A549 treated with CORT108297 at 1 μM for 4 hours (cell line): Measurements from ENCODE around the gene FADS6. TPM values are rescaled to one million over a fixed set of nuclear protein-coding genes. Genes with fewer than 3 reads are reported as not detected.

Source experiments
- total RNA-seq: library from RNA; stranded (reverse); fragments of 200-300 nt; extraction: Qiagen RNA extraction; gene quantifications from 5 replicates; pipeline ENCODE4 v1.2.3, GENCODE V29; 2022

FADS6 gene
- 0.06 to 0.12 TPM in 2 of 5 replicates, not detected in the others for total RNA-seq

GRCh38 chr17:74892974-74893911 lies at the start of gene FADS6:
TSS of gene FADS6 (minus strand) at chr17:74893633. CDS start at chr17:74893595, 38 bp downstream.

GRCh38 chr17:74935585-74936469 lies 42.4 kb upstream of the FADS6 start, which contains the start of gene OTOP3:
TSS of gene OTOP3 (plus strand) at chr17:74935898. CDS start at chr17:74935922, 24 bp downstream.

GRCh38 chr17:74924250-74924948 lies 31.0 kb upstream of the FADS6 start, which contains the start of gene OTOP2:
TSS of gene OTOP2 (plus strand) at chr17:74924273. CDS start at chr17:74924633, 360 bp downstream.

GRCh38 chr17:74922694-74923537 lies 29.5 kb upstream of the FADS6 start, which contains the start of gene USH1G:
TSS of gene USH1G (minus strand) at chr17:74923255. CDS start at chr17:74923073, 182 bp downstream.

GRCh38 chr17:74872313-74873036 lies 21.0 kb downstream of the FADS6 start, which contains the start of gene FDXR:
TSS of gene FDXR (minus strand) at chr17:74872994. CDS start at chr17:74872944, 50 bp downstream.

GRCh38 chr17:74859459-74860228 lies 33.8 kb downstream of the FADS6 start, which contains the start of gene GRIN2C:
TSS of gene GRIN2C (minus strand) at chr17:74859885. CDS start at chr17:74855092, 4,793 bp downstream.

Other genes starting within 250 kb of the FADS6 start
- gene CD300LF, start 180.7 kb downstream of the FADS6 start, total RNA-seq, result not detected in 5 replicates
- gene RAB37, start 156.4 kb downstream of the FADS6 start, total RNA-seq, result 0.87 to 1.7 TPM (median 1.2 TPM) in 5 replicates
- 35.3 to 45.9 TPM (median 44.4 TPM) in 5 replicates for gene NHERF1, start 145.0 kb downstream of the FADS6 start, total RNA-seq
- gene NAT9, start 117.3 kb downstream of the FADS6 start, total RNA-seq, result 52.9 to 62.5 TPM (median 57.2 TPM) in 5 replicates
- gene GRIN2C, start 33.7 kb downstream of the FADS6 start, total RNA-seq, result 0.07 to 0.61 TPM (median 0.24 TPM) in 5 replicates
- gene FDXR, start 20.6 kb downstream of the FADS6 start, total RNA-seq, result 48.6 to 77.1 TPM (median 65.5 TPM) in 5 replicates
- 0.03 to 0.11 TPM (median 0.08 TPM) in 5 replicates for gene USH1G, start 29.6 kb upstream of the FADS6 start, total RNA-seq
- 0.05 to 0.08 TPM (median 0.05 TPM) in 4 of 5 replicates, not detected in the other for gene OTOP2, start 30.6 kb upstream of the FADS6 start, total RNA-seq
- 0.05 TPM in 1 of 5 replicates, not detected in the others for gene OTOP3, start 42.3 kb upstream of the FADS6 start, total RNA-seq
- gene HID1, start 79.1 kb upstream of the FADS6 start, total RNA-seq, result 6.0 to 9.9 TPM (median 9.0 TPM) in 5 replicates
- gene CDR2L, start 94.0 kb upstream of the FADS6 start, total RNA-seq, result 37.1 to 57.1 TPM (median 52.4 TPM) in 5 replicates
- 76.4 to 81.8 TPM (median 77.9 TPM) in 5 replicates for gene MRPL58, start 119.0 kb upstream of the FADS6 start, total RNA-seq
- 451 to 583 TPM (median 485 TPM) in 5 replicates for gene ATP5PD, start 153.3 kb upstream of the FADS6 start, total RNA-seq
- gene KCTD2, start 153.6 kb upstream of the FADS6 start, total RNA-seq, result 27.7 to 31.5 TPM (median 29.5 TPM) in 5 replicates
- 18.6 to 35.9 TPM (median 32.2 TPM) in 5 replicates for gene SLC16A5, start 194.3 kb upstream of the FADS6 start, total RNA-seq
- gene ARMC7, start 216.3 kb upstream of the FADS6 start, total RNA-seq, result 17.3 to 22.0 TPM (median 18.5 TPM) in 5 replicates
- 73.4 to 135 TPM (median 133 TPM) in 5 replicates for gene NT5C, start 238.1 kb upstream of the FADS6 start, total RNA-seq